ENCODE measurements around the gene SCAF8. TPM values are rescaled to one million over a fixed set of nuclear protein-coding genes. Genes with fewer than 3 reads are reported as not detected.

Gene SCAF8
- total and polyA plus RNA-seq, 2 experiments from 2014 or later, result 12.0 to 38.5 TPM

DNA sequence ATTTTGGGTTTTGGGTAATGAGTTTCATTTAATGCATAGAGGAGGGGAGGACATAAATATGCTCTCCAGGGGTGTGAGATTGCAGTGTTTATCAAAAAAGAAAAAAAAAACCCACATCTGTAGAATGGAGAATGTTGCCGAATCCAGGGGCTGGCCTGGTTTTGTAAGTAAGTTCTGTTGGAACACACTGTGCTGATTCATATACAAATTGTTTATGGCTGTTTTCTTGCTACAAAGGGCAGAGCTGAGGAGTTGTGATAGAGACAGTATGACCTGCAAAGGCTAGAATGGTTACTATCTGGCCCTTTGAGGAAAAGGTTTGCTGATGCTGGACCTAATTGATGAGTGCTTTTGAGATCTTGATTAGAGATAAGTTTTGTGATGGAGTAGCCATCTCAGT is 30.4 kb downstream of the SCAF8 start:
- Histone ChIP-seq H3K9me3 (ENCODE audit: low read depth) (no peaks in the 10 kb centered on the region), H3K27me3 (no peaks in the 10 kb centered on the region), H3K9me2 (replicated peaks; ENCODE audit: insufficient read depth) (no peaks in the 10 kb centered on the region), H3K4me2 (no peak overlapping the region), H4K20me1 (ENCODE audit: insufficient read depth, poor library complexity, severe bottlenecking) (peaks cover 100% of the 10 kb centered on the region), H3K36me3 (replicated peaks; ENCODE audit: insufficient read depth, low read depth) (no peaks in the 10 kb centered on the region), H3K27ac (peak overlapping the region; percentile 14), H3K4me1 (ENCODE audit: insufficient read depth) (peaks cover 11% of the 10 kb centered on the region), H2AFZ (no peak overlapping the region), H3K79me2 (peaks cover 100% of the 10 kb centered on the region), H3K4me3 (no peak overlapping the region)
- WGBS (ENCODE audit: low lambda C conversion rate, missing lambda C conversion rate), result 86% methylated on average over 1 of the region's 1 CpG
- no peak for DNase-seq (ENCODE audit: low spot score)
- TF ChIP-seq EZH2 (IDR thresholded peaks at IDR 0.05; ENCODE audit: borderline replicate concordance), result no peak
- TF ChIP-seq, protein P1, sequence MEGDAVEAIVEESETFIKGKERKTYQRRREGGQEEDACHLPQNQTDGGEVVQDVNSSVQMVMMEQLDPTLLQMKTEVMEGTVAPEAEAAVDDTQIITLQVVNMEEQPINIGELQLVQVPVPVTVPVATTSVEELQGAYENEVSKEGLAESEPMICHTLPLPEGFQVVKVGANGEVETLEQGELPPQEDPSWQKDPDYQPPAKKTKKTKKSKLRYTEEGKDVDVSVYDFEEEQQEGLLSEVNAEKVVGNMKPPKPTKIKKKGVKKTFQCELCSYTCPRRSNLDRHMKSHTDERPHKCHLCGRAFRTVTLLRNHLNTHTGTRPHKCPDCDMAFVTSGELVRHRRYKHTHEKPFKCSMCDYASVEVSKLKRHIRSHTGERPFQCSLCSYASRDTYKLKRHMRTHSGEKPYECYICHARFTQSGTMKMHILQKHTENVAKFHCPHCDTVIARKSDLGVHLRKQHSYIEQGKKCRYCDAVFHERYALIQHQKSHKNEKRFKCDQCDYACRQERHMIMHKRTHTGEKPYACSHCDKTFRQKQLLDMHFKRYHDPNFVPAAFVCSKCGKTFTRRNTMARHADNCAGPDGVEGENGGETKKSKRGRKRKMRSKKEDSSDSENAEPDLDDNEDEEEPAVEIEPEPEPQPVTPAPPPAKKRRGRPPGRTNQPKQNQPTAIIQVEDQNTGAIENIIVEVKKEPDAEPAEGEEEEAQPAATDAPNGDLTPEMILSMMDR (IDR thresholded peaks at IDR 0.05; ENCODE audit: poor library complexity), result no peak
- no peak for TF ChIP-seq EZH2phosphoT487 (IDR thresholded peaks at IDR 0.05; ENCODE audit: low read depth, severe bottlenecking, unreplicated experiment)

DNA sequence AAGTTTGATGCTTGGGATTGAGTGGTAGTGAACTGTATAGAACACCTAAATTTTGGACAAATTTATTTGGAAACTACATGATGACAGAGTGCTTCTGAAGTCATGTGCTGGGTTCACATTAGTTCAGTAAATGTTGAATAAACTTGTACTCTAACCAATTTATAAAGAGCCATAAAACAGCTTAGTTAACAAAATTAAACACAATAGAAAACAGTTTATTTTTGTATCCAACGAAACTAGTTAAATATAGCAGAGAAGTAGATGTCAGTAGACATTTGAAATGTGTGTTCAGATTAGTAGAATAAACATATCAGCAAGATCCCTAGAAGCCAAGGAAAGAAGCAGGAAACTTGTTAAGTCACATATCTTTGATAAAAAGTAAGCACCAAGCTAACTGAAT is 32.1 kb downstream of the SCAF8 start:
- DNase-seq (ENCODE audit: low spot score), result no peak
- H3K27me3 ChIP-seq, result no peaks in the 10 kb centered on the region
- no peaks in the 10 kb centered on the region for H3K9me2 ChIP-seq (replicated peaks; ENCODE audit: insufficient read depth)
- no peak overlapping the region for H3K4me2 ChIP-seq
- no peak overlapping the region for H2AFZ ChIP-seq
- TF ChIP-seq EZH2phosphoT487 (IDR thresholded peaks at IDR 0.05; ENCODE audit: low read depth, severe bottlenecking, unreplicated experiment) (no peak), EZH2 (IDR thresholded peaks at IDR 0.05; ENCODE audit: borderline replicate concordance) (no peak)
- TF ChIP-seq, protein P1 (IDR thresholded peaks at IDR 0.05; ENCODE audit: poor library complexity), result no peak
- peaks cover 100% of the 10 kb centered on the region for H3K79me2 ChIP-seq
- H3K4me3 ChIP-seq, result no peak overlapping the region
- H3K36me3 ChIP-seq (replicated peaks; ENCODE audit: insufficient read depth, low read depth), result no peaks in the 10 kb centered on the region
- H4K20me1 ChIP-seq (ENCODE audit: insufficient read depth, poor library complexity, severe bottlenecking), result peaks cover 100% of the 10 kb centered on the region
- no peaks in the 10 kb centered on the region for H3K9me3 ChIP-seq (ENCODE audit: low read depth)
- H3K27ac ChIP-seq, result no peak overlapping the region
- H3K4me1 ChIP-seq (ENCODE audit: insufficient read depth), result peaks cover 11% of the 10 kb centered on the region
- 34% methylated on average over 1 of the region's 1 CpG for WGBS (ENCODE audit: low lambda C conversion rate, missing lambda C conversion rate)

DNA sequence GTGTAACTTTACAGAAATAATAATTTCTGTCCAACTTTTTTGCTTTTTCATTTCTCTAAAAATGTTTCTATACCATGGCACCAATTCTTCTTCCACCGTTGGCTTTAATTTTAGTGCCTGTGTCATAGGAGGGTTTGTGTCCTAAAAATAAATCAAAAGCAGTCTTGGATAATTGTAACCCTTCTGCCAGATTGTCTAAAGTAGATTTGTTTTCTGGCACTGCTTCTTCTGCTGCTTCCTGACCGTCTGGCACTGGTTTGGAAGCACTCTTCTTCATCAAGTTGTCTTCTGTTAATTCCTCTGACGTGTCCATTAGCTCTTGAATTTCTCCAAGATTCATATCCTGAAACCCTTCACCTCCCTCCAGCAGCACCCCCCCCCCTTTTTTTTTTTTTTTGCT is 33.1 kb downstream of the SCAF8 start:
- WGBS (ENCODE audit: low lambda C conversion rate, missing lambda C conversion rate), result 55% methylated on average over 3 of the region's 3 CpGs
- H3K27me3 ChIP-seq, result no peaks in the 10 kb centered on the region
- H3K4me1 ChIP-seq (ENCODE audit: insufficient read depth), result peaks cover 11% of the 10 kb centered on the region

More for the DNA sequence above, 33.1 kb downstream of the SCAF8 start:
- Histone ChIP-seq H3K79me2 (peaks cover 100% of the 10 kb centered on the region), H3K4me2 (no peak overlapping the region), H3K9me2 (replicated peaks; ENCODE audit: insufficient read depth) (no peaks in the 10 kb centered on the region), H3K4me3 (no peak overlapping the region), H3K9me3 (ENCODE audit: low read depth) (no peaks in the 10 kb centered on the region), H3K36me3 (replicated peaks; ENCODE audit: insufficient read depth, low read depth) (no peaks in the 10 kb centered on the region), H3K27ac (no peak overlapping the region), H4K20me1 (ENCODE audit: insufficient read depth, poor library complexity, severe bottlenecking) (peaks cover 99% of the 10 kb centered on the region), H2AFZ (no peak overlapping the region)
- TF ChIP-seq, protein P1 (IDR thresholded peaks at IDR 0.05; ENCODE audit: poor library complexity), result no peak
- TF ChIP-seq EZH2phosphoT487 (IDR thresholded peaks at IDR 0.05; ENCODE audit: low read depth, severe bottlenecking, unreplicated experiment) (no peak), EZH2 (IDR thresholded peaks at IDR 0.05; ENCODE audit: borderline replicate concordance) (no peak)
- no peak for DNase-seq (ENCODE audit: low spot score)

Measured in hepatocyte (in vitro differentiated cells).